OCI-LY3 (cell line): ENCODE measurements around the gene RAB12.

Experiments used
- H2AFZ ChIP-seq: fragments of 200-600, 300-600 bp; shearing (Covaris generic); 2 replicates; pipeline ENCODE4 v1.6.0; 2014; ENCODE audit warnings: antibody characterized with exemption, low read depth, low read length
- H3K27ac ChIP-seq: fragments of 200-600, 300-600 bp; sonication (generic); 2 replicates; pipeline ENCODE4 v1.5.1; 2014; ENCODE audit warnings: mild to moderate bottlenecking, low read length, moderate library complexity, mixed read lengths
- H3K27me3 ChIP-seq: fragments of 200-600, 300-600 bp; sonication (generic); 2 replicates; pipeline ENCODE4 v1.6.1; 2014; ENCODE audit warnings: low read depth, low read length, mixed read lengths
- H3K36me3 ChIP-seq: fragments of 200-600, 300-600 bp; sonication (generic); replicated peaks from 2 replicates; pipeline ENCODE3; 2014; ENCODE audit warnings: low read depth, low read length, mixed read lengths
- H3K4me1 ChIP-seq: fragments of 300-600, 200-600 bp; sonication (generic); 2 replicates; pipeline ENCODE4 v1.6.1; 2014; ENCODE audit warnings: low read length, mixed read lengths
- H3K4me2 ChIP-seq: fragments of 200-600, 300-600 bp; sonication (generic); 2 replicates; pipeline ENCODE4 v1.6.1; 2014; ENCODE audit warnings: low read length, mixed read lengths
- H3K4me3 ChIP-seq: fragments of 300-600, 200-600 bp; sonication (generic); 2 replicates; pipeline ENCODE4 v1.5.1; 2014; ENCODE audit warnings: antibody characterized with exemption, mild to moderate bottlenecking, low read length, moderate library complexity
- H3K79me2 ChIP-seq: fragments of 300-600, 200-600 bp; shearing (Covaris generic); 2 replicates; pipeline ENCODE4 v1.6.1; 2014; ENCODE audit warnings: mild to moderate bottlenecking, low read length, mixed read lengths
- H3K9ac ChIP-seq: fragments of 300-600, 200-600 bp; shearing (Covaris generic); 2 replicates; pipeline ENCODE4 v1.6.0; 2014; ENCODE audit warnings: mild to moderate bottlenecking, low read length, moderate library complexity
- H3K9me3 ChIP-seq: fragments of 200-600, 300-600 bp; shearing (Covaris generic); 2 replicates; pipeline ENCODE4 v1.6.1; 2014; ENCODE audit warnings: low read length, mixed read lengths; ENCODE audit not compliant: insufficient read depth
- H4K20me1 ChIP-seq: fragments of 200-600, 300-600 bp; sonication (generic); 2 replicates; pipeline ENCODE4 v1.6.1; 2016; ENCODE audit warnings: low read length, mixed read lengths; ENCODE audit not compliant: insufficient read depth
- CTCF ChIP-seq: fragments of 200-600, 300-600 bp; sonication (generic); IDR thresholded peaks from 2 replicates; pipeline ENCODE4 v1.5.1; 2014; ENCODE audit warnings: antibody characterized with exemption, low read length, low read depth
- EZH2phosphoT487 ChIP-seq: fragments of 200-600 bp; shearing (Covaris generic); IDR thresholded peaks from 2 replicates; pipeline ENCODE4 v1.6.1; 2018; ENCODE audit warnings: antibody characterized with exemption, mixed run types, low read depth

RAB12 gene

GRCh38 chr18:8658858-8659485 is 49.7 kb downstream of the RAB12 start:
- TF ChIP-seq CTCF (no peak), EZH2phosphoT487 (no peak)
- no peak overlapping the region for H3K4me3 ChIP-seq

GRCh38 chr18:8659609-8660242 is 50.5 kb downstream of the RAB12 start:
- H3K9me3 ChIP-seq, result no peaks in the 10 kb centered on the region
- no peaks in the 10 kb centered on the region for H3K79me2 ChIP-seq
- H3K27ac ChIP-seq, result no peak overlapping the region
- H3K4me3 ChIP-seq, result no peak overlapping the region
- no peaks in the 10 kb centered on the region for H3K27me3 ChIP-seq
- H3K36me3 ChIP-seq, result no peaks in the 10 kb centered on the region
- peaks cover 25% of the 10 kb centered on the region for H3K4me1 ChIP-seq
- no peak overlapping the region for H3K4me2 ChIP-seq
- TF ChIP-seq EZH2phosphoT487 (no peak), CTCF (no peak)
- H4K20me1 ChIP-seq, result no peaks in the 10 kb centered on the region
- no peak overlapping the region for H2AFZ ChIP-seq
- H3K9ac ChIP-seq, result no peak overlapping the region

More at GRCh38 chr18:8658858-8659485, 49.7 kb downstream of the RAB12 start:
- no peaks in the 10 kb centered on the region for H3K9me3 ChIP-seq
- H4K20me1 ChIP-seq, result no peaks in the 10 kb centered on the region
- H3K27me3 ChIP-seq, result 0 out of 2 replicates have a peak, but pooled peaks cover 3% of the 10 kb centered on the region
- H3K4me1 ChIP-seq, result peaks cover 26% of the 10 kb centered on the region
- H3K79me2 ChIP-seq, result no peaks in the 10 kb centered on the region
- no peak overlapping the region for H3K9ac ChIP-seq
- H3K4me2 ChIP-seq, result no peak overlapping the region
- H3K27ac ChIP-seq, result no peak overlapping the region
- H3K36me3 ChIP-seq, result no peaks in the 10 kb centered on the region
- H2AFZ ChIP-seq, result no peak overlapping the region

- H3K27me3 ChIP-seq, result no peaks in the 10 kb centered on the region
- H3K79me2 ChIP-seq, result no peaks in the 10 kb centered on the region
- no peaks in the 10 kb centered on the region for H3K9me3 ChIP-seq
- H4K20me1 ChIP-seq, result no peaks in the 10 kb centered on the region
- H3K4me2 ChIP-seq, result no peak overlapping the region
- H3K27ac ChIP-seq, result no peak overlapping the region
- H3K9ac ChIP-seq, result no peak overlapping the region
- no peak for TF ChIP-seq CTCF
- TF ChIP-seq EZH2phosphoT487, result no peak
- H3K36me3 ChIP-seq, result no peaks in the 10 kb centered on the region
- no peak overlapping the region for H3K4me3 ChIP-seq
- no peak overlapping the region for H2AFZ ChIP-seq
- peaks cover 22% of the 10 kb centered on the region for H3K4me1 ChIP-seq
These were observed 51.1 kb downstream of the RAB12 start for GRCh38 chr18:8660316-8660715.

- no peaks in the 10 kb centered on the region for H3K9me3 ChIP-seq
- TF ChIP-seq EZH2phosphoT487 (no peak), CTCF (no peak)
- H3K4me1 ChIP-seq, result peaks cover 27% of the 10 kb centered on the region
- H4K20me1 ChIP-seq, result no peaks in the 10 kb centered on the region
- peak overlapping the region; percentile 70 for H3K4me2 ChIP-seq
- no peaks in the 10 kb centered on the region for H3K27me3 ChIP-seq
- no peak overlapping the region for H3K27ac ChIP-seq
- no peaks in the 10 kb centered on the region for H3K36me3 ChIP-seq
- peak overlapping the region; percentile 71 for H2AFZ ChIP-seq
- H3K9ac ChIP-seq, result 0 out of 2 replicates have a peak overlapping the region, but pooled peaks have one; percentile 17
- H3K4me3 ChIP-seq, result peak overlapping the region; percentile 46
- no peaks in the 10 kb centered on the region for H3K79me2 ChIP-seq
These were observed 52.7 kb downstream of the RAB12 start for GRCh38 chr18:8661754-8662559.
